Activated CD4-positive, alpha-beta T cell treated with anti-CD3 and anti-CD28 coated beads for 24 hours (primary cell): Measurements from ENCODE around the gene IRF7.

Experiments used
- DNase-seq, 2 donors: peaks; one replicate each; pipeline ENCODE4 v3.0.0-alpha.2; 2020; ENCODE audit warnings: low read depth in 2 of 2

IRF7 gene

DNA sequence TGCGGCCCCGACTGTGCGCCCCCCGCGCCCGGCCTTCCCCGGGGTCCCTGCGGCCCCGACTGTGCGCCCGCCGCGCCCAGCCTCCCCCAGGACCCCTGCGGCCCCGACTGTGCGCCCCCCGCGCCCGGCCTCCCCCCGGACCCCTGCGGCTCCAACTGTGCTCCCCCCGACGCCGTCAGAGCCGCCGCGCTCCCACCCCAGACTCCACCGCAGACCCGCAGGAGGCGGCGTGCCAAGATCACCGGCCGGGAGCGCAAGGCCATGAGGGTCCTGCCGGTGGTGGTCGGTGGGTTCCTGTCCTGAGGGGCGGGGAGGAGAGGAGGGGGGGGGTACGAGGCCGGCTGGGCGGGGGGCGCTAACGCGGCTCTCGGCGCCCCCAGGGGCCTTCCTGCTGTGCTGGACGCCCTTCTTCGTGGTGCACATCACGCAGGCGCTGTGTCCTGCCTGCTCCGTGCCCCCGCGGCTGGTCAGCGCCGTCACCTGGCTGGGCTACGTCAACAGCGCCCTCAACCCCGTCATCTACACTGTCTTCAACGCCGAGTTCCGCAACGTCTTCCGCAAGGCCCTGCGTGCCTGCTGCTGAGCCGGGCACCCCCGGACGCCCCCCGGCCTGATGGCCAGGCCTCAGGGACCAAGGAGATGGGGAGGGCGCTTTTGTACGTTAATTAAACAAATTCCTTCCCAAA, 24.4 kb upstream of the IRF7 start:
- no peak for DNase-seq

DNA sequence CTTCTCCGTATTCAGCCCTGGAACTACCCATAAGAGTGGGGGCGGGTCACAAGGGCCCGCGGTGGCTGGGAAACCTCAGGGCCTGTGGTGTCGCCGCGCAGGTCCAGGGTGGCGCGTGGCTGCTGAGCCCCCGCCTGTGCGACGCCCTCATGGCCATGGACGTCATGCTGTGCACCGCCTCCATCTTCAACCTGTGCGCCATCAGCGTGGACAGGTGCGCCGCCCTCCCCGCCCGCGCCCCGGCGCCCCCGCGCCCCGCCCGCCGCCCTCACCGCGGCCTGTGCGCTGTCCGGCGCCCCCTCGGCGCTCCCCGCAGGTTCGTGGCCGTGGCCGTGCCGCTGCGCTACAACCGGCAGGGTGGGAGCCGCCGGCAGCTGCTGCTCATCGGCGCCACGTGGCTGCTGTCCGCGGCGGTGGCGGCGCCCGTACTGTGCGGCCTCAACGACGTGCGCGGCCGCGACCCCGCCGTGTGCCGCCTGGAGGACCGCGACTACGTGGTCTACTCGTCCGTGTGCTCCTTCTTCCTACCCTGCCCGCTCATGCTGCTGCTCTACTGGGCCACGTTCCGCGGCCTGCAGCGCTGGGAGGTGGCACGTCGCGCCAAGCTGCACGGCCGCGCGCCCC, 23.7 kb upstream of the IRF7 start:
- DNase-seq = no peak

DNA sequence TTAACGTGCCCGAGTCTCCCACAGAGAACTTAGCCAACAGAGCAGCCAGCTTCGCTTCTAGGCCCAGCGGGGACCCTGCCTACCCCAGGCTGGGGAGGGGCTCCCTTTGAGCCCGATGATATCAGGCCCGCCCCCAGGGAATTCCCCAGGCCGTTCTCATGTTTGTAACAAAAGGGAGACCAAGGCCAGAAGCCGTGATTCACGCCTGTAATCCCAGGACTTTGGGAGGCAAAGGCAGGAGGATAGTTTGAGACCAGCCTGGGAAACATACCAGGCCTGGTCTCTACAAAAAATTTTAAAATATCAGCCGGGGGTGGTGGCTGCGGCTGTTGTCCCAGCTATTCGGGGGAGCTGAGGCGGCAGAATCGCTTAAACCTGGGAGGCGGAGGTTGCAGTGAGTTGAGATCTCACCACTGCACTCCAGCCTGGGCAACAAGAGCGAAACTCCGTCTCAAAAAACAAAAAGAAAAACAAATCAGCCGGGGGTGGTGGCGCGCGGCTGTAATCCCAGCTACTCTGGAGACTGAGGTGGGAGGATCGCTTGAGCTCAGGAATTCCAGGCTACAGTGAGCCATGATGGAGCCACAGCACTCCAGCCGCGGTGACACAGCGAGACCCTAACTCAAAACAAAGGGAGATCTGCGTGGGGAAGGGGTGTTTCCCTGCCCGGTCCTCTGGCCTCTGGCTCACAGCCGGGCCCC, 23.0 kb upstream of the IRF7 start:
- no peak for DNase-seq

DNA sequence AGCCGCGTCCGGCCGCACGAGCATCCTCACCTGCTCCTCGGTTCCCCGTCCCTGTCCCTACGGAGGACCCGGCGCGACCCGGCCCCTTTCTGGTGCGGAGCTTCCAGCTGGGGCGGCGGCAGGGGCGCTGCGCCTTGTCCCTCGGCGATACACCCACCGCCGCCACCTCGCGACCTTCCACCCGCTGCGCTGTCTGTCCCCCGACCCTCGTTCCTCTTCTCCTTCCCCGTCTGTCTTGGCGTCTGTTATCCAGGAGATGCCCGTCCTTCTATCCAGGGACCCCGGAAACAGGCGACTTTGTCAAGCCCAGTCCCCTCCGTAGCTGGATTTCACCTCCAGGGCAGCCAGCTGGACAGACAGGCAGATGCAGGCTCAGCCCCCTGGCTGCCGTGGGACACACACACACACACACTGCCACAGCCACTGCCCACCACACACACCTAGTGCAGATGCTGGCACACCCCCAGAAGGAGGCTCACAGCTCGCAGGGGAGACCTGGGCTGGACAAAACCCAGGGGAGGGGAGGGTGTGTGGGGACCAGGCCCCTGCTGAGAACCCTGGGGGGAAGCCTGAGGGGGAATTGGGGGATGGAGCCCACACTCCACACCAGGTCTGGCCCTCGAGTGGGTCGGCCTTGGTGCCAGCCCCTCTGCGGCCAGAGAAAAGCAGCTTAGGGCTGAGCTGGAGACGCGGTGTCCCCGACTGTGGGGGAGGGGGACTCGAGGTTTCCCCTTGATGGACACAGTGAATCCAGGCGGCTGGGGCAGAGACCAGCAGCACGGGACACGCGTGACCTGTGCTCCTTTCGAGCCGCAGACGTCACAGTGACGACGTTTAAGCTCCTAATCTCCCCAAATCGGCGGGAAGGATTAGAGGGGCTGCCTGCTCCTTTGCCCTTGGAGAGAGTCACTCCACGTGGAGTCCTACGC, 22.1 kb upstream of the IRF7 start:
- no peak for DNase-seq

DNA sequence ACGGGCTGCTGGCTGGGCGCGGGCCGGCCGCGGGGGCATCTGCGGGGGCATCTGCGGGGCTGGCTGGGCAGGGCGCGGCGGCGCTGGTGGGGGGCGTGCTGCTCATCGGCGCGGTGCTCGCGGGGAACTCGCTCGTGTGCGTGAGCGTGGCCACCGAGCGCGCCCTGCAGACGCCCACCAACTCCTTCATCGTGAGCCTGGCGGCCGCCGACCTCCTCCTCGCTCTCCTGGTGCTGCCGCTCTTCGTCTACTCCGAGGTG, 21.5 kb upstream of the IRF7 start:
- no peak for DNase-seq

DNA sequence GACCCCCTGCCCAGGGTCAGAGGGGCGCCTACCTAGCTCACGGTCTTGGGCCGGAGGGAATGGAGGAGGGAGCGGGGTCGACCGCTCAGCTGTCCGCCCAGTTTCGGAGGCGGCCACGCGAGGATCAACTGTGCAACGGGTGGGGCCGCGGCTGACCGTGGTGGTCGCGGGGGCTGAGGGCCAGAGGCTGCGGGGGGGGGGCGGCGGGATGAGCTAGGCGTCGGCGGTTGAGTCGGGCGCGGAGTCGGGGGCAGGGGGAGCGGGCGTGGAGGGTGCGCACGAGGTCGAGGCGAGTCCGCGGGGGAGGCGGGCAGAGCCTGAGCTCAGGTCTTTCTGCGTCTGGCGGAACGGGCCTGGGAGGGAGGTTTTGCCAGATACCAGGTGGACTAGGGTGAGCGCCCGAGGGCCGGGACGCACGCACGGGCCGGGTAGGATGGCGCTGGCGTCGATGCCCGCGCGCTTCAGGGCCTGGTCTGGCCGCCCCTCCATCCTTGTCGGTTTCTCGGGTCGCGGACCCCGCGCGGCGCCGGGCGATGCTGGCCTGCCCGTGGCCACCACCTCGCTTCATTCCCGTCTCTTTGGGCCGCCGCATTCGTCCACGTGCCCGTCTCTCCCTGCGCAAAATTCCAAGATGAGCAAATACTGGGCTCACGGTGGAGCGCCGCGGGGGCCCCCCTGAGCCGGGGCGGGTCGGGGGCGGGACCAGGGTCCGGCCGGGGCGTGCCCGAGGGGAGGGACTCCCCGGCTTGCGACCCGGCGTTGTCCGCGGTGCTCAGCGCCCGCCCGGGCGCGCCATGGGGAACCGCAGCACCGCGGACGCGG, 21.0 kb upstream of the IRF7 start, which contains the start of gene DRD4:
Gene DRD4, plus strand, starts transcription at position 759 of the 822 bp plus-strand sequence. Its CDS starts 36 bp downstream, at position 795.
- DNase-seq = no peak

DNA sequence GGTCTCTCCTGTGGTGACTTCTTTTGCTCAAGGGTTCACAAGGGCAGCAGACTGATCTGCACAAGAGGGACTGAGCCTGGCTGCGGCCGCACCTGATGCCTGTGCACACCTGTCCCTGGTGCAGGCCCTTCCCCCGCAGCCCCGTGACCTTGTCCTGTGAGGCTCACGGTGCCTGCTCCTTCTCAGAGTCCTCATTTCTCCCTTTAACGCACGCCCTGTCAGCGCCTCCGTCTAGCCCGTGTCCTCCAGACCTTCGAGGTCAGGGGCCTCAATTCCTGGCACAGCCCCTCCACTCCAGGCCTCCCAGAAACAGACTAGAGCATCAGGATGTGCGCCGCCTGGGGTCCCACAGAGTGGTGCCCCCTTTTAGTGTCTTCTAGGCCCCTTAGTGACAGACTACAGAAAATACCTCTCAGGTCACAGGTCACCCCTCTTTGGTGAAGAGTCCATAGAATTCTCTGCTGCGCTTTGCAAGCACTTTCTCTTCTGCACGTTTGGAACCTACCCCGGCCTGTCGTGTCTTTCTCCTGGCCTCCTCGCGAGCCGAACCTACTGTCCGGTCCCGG, 20.3 kb upstream of the IRF7 start:
- no peak for DNase-seq

DNA sequence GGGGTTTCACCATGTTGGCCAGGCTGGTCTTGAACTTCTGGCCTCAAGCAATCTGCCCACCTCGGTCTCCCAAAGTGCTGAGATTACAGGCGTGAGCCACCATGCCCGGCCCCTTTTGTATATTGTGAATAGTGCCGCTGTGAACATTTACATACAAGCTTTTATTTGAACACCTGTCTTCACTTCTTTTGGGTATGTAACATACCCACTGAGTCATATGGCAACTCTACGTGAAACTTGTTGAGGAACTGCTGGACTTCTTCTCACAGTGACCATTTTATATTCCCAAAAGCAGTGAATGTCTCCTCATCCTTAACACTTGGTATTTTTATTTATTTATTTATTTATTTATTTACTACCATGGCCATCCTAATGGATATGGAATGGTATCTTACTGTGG, 15.1 kb upstream of the IRF7 start:
- no peak for DNase-seq

DNA sequence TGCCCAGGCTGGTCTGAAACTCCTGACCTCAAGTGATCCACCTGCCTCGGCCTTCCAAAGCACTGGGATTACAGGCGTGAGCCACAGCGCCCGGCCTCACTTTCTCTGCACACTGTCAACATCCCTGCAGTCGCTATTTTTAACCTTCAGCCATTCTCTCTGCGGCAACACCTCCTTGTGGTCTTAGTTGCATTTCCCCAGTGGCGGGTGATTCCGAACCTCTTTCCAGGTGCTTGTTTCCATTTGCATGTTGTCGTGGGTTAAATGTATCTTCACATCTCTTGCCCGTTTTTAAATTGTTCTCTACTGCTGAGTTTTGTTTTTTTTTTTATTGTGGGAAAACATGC, 13.5 kb upstream of the IRF7 start:
- no peak for DNase-seq

DNA sequence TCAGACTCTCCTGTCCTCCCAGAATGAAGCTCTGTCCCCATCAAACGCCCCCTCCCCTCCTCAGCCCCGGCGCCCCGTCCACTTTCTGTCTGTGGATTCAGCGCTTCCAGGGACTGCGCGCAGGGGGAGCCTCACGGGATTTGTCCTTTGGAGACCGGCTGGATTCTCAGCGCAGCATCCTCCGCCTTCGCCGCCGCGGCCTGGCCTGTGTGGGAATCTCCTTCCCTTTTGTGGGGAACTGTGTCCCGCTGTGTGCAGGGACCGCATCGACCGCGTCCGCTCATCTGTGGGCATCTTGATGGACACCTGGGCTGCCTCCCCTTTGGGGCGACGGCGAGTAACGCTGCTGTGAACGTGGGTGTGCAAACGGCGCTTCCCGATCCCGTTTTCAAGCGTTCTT, 12.3 kb upstream of the IRF7 start:
- DNase-seq = no peak

DNA sequence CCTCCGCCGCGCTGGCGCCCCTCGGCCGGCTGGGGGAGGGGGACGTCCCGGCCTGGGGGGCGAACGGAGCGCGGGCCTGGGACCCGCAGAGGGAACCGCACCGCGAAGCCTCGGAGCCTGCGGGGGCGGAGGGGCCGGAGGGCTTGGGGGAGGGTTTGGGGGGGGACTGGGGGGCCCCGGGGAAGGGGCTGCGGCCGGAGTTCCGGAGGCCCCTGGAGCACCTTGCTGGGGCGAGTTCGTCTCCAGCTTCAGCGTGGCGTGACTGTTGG, 11.5 kb upstream of the IRF7 start:
- DNase-seq = no peak

DNA sequence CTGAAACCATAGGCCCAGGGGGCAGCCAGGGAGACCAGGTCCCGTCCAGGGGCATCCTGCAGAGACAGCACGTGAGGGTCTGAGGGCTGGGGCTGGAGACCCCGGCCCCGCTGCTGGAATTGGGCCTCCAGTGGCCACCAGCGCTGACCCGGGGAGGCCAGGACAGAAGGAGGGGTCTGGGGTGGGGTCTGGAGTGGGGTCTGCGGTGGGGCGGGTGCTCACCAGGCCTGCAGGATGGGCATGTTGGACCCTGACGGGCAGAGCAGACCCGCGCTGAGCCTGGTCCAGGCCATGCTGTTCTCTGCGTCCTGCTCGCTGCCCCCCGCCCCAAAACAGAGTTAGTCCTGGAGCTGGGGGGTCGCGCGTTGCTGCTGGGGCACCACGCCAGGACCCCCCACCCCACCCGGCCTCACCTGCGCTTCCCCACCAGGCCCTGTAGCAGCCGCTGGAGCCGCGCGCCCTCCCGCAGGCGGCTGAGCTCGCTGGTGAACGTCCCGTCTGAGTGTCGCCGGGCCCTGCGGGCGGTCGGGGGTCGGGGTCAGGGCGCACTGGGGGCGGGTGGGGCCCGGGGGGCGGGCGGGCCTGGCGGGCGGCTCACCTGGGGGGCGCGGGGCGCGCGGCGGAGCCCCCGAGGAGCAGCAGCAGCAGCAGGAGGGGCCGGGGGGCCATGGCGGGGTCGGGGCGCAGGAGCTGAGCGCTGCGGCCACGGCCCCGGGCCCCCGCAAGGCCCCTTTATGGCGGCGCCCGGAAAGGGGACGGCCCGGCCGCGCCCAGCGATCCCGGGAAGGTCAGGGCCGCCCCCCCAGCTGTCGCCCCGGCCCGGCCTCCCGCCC, 10.9 kb upstream of the IRF7 start, which contains the start of gene SCT:
Gene SCT, minus strand, starts transcription at position 707 of the 833 bp plus-strand sequence. Its CDS starts 38 bp downstream, at position 669.
- DNase-seq = no peak

DNA sequence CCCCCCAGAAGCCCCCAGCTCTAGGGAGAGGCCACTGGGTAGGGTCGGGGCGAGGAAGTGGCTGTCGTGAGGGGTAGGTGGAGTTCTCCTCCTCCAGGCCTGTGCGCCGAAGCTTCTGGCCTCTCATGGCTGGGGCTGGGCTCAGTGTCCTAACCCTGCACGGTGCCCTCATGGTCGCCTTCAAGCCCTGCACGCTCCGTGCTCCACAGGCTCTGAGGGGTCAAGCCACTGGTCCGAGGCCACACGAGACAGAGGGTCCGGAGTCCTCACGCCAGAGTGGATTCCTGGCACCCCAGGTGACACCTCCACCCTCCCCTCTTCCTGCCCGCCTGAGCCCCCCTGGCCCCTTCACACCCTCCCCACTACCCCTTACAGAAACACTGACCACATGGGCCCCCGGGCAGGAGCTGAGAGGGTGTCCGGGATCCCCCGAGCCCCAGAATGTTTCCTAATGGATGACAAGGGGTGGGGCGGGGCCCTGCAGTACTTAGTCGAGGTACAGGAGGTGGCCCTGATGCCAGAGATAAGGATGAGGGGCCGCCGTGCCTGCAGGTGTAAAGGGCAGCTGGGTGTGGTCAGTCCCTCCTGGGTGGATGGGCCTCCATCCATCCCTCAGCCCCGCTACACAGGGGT, 10.0 kb upstream of the IRF7 start:
- no peak for DNase-seq

DNA sequence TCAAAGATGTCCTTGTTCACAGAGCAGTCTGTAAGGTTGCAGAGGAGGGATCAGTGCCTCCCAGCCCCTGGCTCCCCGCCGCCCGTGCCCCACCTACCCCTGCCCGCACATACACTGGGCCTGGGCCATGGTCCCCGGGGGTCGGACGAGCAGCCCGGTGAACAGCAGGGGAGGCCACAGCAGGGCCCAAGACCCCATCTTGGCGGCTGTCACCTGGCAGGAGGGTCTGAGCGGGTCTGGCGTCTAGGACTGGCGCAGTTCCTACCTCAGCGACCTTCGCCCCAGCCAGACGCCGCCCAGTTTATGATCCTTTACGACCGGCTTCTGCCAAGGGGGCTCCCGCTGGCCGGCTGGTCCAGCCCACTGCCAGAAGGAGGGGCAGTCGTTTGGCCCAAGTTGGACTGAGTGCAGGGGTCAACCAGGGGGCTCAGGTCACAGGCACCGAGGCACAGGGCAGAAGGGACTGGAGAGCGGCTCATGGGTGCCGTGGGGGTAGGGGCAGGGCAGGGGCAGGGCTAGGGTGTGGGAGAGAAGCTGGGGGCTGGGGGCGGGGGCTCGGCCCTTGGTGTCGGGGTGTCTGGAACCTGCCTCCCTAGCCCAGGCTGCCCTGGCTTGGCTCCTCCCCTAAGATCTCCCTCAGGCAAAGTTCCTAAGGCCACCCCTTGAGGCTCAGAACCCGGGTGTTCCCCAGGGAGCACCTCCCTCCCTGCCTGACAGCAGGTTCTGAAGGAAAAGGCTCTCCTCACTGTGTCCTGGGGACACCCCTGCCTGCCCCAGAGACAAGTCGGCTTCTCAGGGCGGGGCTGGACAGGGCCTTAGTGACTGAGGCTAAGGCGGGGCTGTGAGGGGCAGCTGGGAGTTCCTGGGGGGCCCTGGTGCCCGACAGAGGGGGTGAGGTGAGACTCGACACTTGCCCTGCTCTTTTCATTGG, 9.2 kb upstream of the IRF7 start, which contains the start of gene CDHR5:
Gene CDHR5, minus strand, starts transcription at position 251 of the 931 bp plus-strand sequence. Its CDS starts 53 bp downstream, at position 198.
- DNase-seq = no peak

DNA sequence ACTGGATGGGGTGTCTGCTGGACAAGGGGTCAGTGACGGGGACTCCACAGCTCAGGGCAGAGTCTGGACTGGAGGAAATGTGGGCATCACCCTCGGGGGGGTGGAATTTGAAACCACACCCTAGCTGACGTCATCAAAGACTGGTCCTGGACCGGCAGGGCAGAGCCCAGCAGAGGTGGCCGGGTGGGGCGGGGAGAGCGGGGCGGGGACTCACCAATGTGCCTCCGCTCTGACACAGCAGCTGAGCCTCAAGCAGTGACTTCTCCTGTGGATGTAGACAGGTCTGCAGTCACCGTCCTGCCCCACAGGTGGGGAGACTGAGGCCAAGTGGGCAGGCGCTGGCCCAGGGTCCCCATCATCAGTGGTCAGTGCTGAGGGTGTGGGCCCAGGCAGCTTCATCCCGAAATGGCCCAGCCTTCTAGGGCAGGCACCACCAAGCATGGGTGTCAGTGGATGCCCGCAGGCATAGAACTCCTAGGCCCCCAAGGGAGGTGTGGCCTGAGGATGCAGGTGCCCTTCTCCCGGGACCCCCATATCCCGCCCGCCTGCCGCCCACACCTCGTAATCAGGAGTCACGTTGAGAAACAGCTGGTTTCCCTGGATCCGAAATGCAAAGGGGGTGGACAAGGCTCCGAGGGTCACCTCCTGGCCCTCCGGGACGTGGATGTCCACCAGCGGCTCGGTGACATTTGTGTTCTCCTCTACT, 8.4 kb upstream of the IRF7 start:
- no peak for DNase-seq

DNA sequence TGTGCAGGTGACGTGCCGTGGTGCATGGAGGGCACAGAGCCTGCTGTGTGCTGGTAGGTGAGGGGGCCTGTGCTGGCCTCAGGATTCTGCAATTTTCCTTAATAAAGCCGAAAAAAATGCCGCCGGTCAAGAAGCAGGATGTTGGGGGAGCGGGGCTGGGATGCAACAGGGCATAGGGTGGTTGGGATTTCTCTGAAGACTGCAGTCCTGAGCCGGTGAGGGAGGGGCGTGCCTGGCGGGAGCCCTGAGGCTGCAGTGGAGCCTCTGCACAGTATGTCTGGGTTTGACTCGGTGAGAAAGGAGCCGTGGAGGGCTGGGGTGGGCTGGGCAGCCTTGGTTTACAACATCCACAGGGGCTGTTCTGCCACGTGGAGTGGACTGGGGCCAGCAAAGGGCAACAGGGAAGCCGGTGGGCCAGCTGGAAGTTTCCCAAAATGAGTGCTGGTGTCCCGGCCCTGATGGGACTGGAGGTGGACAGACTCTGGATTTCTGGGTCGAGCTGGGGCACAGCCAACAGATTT, 7.7 kb upstream of the IRF7 start:
- DNase-seq = no peak

DNA sequence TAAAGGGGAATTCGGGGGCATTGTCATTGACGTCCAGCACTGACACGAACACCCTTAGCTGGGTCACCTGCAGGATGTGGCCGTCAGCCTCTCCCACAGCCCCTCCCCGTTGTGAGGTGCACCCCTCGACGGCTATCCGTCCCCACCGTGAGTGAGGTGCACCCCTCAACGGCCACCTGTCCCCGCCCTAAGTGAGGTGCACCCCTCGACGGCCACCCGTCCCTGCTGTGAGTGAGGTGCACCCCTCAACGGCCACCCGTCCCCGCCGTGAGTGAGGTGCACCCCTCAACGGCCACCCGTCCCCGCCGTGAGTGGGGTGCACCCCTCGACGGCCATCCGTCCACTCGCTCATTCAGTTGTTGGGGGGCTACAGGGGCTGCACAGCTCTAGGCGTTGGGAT, 6.1 kb upstream of the IRF7 start:
- DNase-seq = no peak
